ENCODE results near the gene SPI1.

Gene SPI1

GRCh38 chr11:47406896-47407745, 28.8 kb upstream of the SPI1 start:
- DNase-seq: peak; percentile 29

GRCh38 chr11:47403571-47403970, 25.2 kb upstream of the SPI1 start:
- no peak for DNase-seq

GRCh38 chr11:47403135-47403534, 24.8 kb upstream of the SPI1 start:
- no peak for DNase-seq

- DNase-seq: no peak
Measured at GRCh38 chr11:47400768-47401279, 22.5 kb upstream of the SPI1 start.

- no peak for DNase-seq
Measured at GRCh38 chr11:47399860-47400767, 21.8 kb upstream of the SPI1 start.

GRCh38 chr11:47398551-47398950, 20.2 kb upstream of the SPI1 start:
- DNase-seq: no peak

GRCh38 chr11:47398011-47398410, 19.7 kb upstream of the SPI1 start:
- no peak for DNase-seq

GRCh38 chr11:47396049-47396320, 17.6 kb upstream of the SPI1 start:
- DNase-seq: no peak

GRCh38 chr11:47395223-47396048, 17.1 kb upstream of the SPI1 start:
- no peak for DNase-seq

- DNase-seq: no peak
Measured at GRCh38 chr11:47394322-47395222, 16.2 kb upstream of the SPI1 start.

- DNase-seq: no peak
Measured at GRCh38 chr11:47394050-47394321, 15.6 kb upstream of the SPI1 start.

GRCh38 chr11:47393163-47394049, 15.1 kb upstream of the SPI1 start:
- no peak for DNase-seq

GRCh38 chr11:47392546-47393162, 14.3 kb upstream of the SPI1 start:
- DNase-seq: no peak

- no peak for DNase-seq
Measured at GRCh38 chr11:47391711-47392432, 13.5 kb upstream of the SPI1 start.

- no peak for DNase-seq
Measured at GRCh38 chr11:47391077-47391583, 12.8 kb upstream of the SPI1 start.

- DNase-seq: no peak
Measured at GRCh38 chr11:47390422-47390760, 12.0 kb upstream of the SPI1 start.

- DNase-seq: no peak
Measured at GRCh38 chr11:47389577-47390421, 11.5 kb upstream of the SPI1 start.

- DNase-seq: no peak
Measured at GRCh38 chr11:47388697-47389576, 10.6 kb upstream of the SPI1 start.
